DMS79 treated with DMSO at 0.1 percent for 48 hours (cell line): ENCODE measurements around the gene NOL11.
"Not testable (repeated sequence)": the region's sequence is repeated elsewhere in the genome, so short reads cannot be mapped to it uniquely, and the experiment has no call there.

Experiments
- DNase-seq: peaks from one replicate; lab custom pipeline; 2025; lab: John Stamatoyannopoulos, UW

Gene NOL11

GRCh38 chr17:67708378-67708777 lies 9.4 kb upstream of the NOL11 start:
- DNase-seq, result no peak

DNA sequence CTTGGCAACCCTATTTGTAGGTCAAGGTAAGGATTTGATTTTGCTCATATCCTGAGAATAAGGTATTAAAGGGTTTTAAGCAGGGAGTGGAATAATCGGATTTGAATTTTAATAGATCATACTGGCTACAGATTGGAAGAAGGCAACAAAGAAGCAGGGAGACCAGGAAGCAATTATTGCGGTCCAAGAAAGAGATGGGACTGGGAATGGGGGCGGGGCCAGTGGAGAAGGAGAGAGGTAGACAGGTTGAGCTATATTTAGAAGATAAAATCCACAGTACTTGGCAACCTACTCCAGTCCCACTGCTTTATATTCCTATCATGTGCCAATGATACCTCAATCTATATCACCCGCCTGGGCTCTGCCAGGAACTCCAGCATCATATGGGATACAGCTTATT lies 5.8 kb upstream of the NOL11 start:
- DNase-seq, result no peak

DNA sequence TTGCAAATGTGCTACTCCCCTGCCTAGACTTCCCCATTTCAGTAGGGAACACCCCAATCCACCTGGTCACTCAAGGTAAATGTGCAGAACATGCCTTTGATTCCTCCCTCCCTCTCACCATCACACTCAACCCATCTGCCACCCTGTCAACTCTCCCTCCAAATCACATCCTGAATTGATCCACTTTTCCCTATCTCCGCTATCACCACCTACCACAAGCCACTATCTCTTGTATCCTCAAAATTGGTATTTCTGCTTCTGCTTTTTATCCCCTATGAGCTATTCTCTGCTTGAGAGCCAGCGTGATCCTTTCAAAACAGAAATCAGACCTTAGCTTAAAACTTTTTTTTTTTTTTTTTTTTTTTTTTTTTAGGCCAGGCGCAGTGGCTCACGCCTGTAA lies 5.4 kb upstream of the NOL11 start:
- no peak for DNase-seq

GRCh38 chr17:67713169-67713568 lies 4.6 kb upstream of the NOL11 start:
- no peak for DNase-seq

DNA sequence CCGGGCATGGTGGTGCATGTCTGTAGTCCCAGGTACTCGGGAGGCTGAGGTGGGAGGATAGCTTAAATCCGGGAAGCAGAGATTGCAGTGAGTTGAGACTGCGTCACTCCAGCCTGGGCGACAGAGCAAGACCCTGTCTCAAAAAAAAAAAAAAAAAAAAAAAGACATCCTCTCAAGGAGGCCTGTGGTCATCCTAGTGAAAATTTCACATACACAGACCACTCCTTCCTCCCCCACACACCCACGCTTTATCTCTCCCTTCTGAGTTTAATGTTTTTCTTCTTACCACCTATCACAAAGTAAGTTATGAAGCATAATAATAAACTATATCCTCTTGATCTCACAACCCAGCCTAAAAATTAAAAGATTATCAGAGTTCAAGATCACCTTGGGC lies 1.3 kb upstream of the NOL11 start:
- no peak for DNase-seq

GRCh38 chr17:67717192-67717623 lies 528 bp upstream of the NOL11 start:
- no peak for DNase-seq

GRCh38 chr17:67718325-67718941 lies 697 bp downstream of the NOL11 start:
- no peak for DNase-seq

- DNase-seq, result no peak
Observed at GRCh38 chr17:67725373-67725791, 7.6 kb downstream of the NOL11 start.

GRCh38 chr17:67725807-67726206 lies 8.1 kb downstream of the NOL11 start:
- DNase-seq, result no peak

GRCh38 chr17:67727152-67728039 lies 9.7 kb downstream of the NOL11 start:
- DNase-seq, result not testable (repeated sequence)

DNA sequence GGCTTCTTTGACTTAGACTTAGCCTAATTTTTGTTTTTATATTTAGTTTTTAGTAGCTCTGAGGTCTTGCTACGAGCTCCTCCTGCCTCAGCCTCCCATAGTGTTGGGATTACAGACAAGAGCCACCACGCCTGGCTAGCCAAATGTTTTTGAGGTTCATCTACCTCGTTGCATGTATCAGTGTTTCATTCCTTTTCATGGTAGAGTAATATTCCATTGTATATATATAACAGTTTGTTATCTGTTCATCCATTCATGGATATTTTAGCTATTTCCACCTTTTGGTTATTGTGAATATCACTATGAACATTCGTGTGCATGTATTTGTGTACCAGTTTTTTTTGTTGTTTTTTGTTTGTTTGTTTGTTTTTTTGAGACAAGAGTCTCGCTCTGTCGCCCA lies 12.2 kb downstream of the NOL11 start:
- DNase-seq, result no peak

DNA sequence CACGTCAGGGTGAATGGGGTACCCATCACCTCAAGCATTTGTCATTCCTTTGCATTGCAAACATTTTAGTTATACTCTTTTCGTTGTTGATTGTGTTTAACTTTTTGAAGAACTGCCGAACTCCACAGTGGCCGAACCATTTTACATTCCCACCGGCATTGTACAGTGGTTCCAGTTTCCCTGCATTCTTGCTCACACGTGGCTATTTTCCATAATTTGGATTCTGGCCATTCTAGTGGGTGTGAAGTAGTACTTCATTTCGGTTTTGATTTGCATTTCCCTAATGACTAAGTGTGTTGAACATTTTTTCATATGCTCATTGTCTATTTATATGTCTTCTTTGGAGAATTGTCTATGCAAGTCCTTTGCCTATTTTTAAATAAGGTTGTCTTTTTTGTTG lies 13.0 kb downstream of the NOL11 start:
- DNase-seq, result no peak

GRCh38 chr17:67733449-67733848 lies 15.7 kb downstream of the NOL11 start:
- DNase-seq, result no peak

DNA sequence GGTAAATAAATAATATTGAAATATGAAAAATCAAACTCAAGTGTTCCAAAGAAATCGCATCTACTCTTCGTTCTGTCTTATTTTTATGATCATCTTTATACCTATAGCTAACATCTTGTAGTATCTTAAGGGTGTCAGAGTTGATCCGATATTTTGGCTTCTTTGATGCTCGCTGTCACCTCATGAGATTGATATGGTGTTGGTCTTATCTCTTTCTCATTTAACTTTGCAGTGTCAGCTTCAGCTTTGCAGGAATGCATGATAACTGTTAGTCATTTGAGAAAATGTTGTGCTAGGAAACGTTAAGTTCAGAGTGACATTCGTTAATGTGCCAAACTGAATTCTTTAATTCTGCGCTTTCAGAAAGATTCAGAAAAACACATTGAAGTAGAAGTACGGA lies 19.4 kb downstream of the NOL11 start:
- DNase-seq, result no peak

GRCh38 chr17:67742025-67742424 lies 24.3 kb downstream of the NOL11 start:
- DNase-seq, result no peak

- no peak for DNase-seq
Observed at GRCh38 chr17:67746704-67747571, 29.2 kb downstream of the NOL11 start.

DNA sequence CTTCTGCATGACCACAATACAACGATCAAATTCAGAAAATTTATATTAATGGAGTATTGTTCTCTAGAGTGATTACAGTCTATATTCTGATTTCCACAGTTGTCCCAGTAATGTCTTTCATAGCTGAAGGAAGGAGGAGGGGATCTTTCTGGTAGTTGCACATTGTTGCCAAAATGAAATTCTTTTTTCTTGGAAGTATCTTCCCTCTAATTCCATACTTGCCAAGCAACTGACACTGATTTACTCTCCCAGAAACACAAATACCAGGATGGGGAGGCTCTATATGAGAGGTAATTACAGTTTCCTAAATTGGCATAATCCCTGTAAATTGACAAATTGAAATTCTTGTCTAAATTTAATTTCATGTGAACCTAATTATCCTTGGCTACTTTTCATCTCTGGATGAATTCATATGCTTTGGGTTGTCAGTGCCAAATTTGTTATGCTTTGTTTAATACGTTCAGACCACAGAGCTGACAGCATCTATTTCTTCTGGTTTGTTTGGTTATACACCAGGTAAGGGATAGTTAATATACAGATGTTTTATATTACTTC lies 30.0 kb downstream of the NOL11 start:
- DNase-seq, result no peak

GRCh38 chr17:67750067-67750466 lies 32.3 kb downstream of the NOL11 start:
- DNase-seq, result no peak

GRCh38 chr17:67751101-67752074 lies 33.7 kb downstream of the NOL11 start:
- no peak for DNase-seq

- DNase-seq, result not testable (repeated sequence)
Observed at GRCh38 chr17:67752160-67752559, 34.4 kb downstream of the NOL11 start.

DNA sequence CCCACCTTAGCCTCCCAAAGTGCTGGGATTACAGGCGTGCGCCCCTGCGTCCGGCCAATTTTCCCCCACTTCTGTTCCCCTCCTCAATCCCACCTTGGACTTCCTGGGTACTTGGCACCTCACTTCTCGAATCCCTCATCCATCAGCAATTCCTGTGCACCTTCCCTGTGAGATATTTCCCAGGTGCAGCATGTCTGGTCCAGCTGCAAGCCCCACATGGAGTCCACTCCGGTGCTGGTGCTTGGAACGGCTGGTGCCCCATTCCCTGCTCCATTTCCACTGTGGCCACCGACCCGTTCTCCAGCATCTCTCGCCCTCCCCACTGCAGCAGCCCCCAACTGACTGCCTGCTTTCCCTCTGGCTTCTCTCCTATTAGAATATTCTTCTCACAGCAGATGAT lies 35.3 kb downstream of the NOL11 start:
- no peak for DNase-seq
